ENCODE results near the gene INPP5F. TPM values are rescaled to one million over a fixed set of nuclear protein-coding genes. Genes with fewer than 3 reads are reported as not detected.
A peak's percentile ranks its signal among the peaks of the same experiment; 100 is the strongest.

Gene INPP5F
- total RNA-seq, 1 donor from 2014 or later: 4.5 TPM

GRCh38 chr10:119872860-119873681, 147.2 kb downstream of the INPP5F start:
- ATAC-seq (ENCODE audit: poor library complexity): peak; percentile 99
- peak; percentile 94 for DNase-seq
- intact Hi-C loops (cut with DNase I): loop anchor here (10.0 kb wide), 1 partner anchor 278 kb away; the partner anchor contains the start of gene TIAL1

- intact Hi-C loops (cut with DNase I): loop anchor here (10.0 kb wide), 1 partner anchor 284 kb away; the partner anchor contains the start of gene TIAL1
- no peak for ATAC-seq (ENCODE audit: poor library complexity)
- no peak for DNase-seq
Observed at GRCh38 chr10:119878524-119878923, 152.7 kb downstream of the INPP5F start.

Other genes with a start within 250 kb of the INPP5F start
- gene RGS10, start 183.3 kb upstream of the INPP5F start, total RNA-seq: 4.8 TPM
- gene TIAL1, start 129.1 kb upstream of the INPP5F start, total RNA-seq: 75.1 TPM
- 153 TPM for gene BAG3, start 74.7 kb upstream of the INPP5F start, total RNA-seq
- gene MCMBP, start 146.8 kb downstream of the INPP5F start, total RNA-seq: 26.5 TPM
- 30.6 TPM for gene SEC23IP, start 166.7 kb downstream of the INPP5F start, total RNA-seq

All from Right ventricle myocardium superior (tissue), 1 donor.